Ureter (tissue), 1 donor: ENCODE measurements around the gene CFTR. TPM values are rescaled to one million over a fixed set of nuclear protein-coding genes. Genes with fewer than 3 reads are reported as not detected.
"Not testable (repeated sequence)": the region's sequence is repeated elsewhere in the genome, so short reads cannot be mapped to it uniquely, and the experiment has no call there.

Source experiments
- DNase-seq: peaks from one replicate; pipeline ENCODE4 v3.0.0-alpha.2; 2020; ENCODE audit warnings: low spot score
- total RNA-seq: library from RNA; stranded (reverse); gene quantifications from one replicate; pipeline ENCODE4 v1.2.4, GENCODE V29; 2023
- donor health status: DM: yes; HTN: yes; CAD: no.

The CFTR gene
- total RNA-seq, 1 donor from 2014 or later = 1.9 TPM

GRCh38 chr7:117495308-117495707 lies 15.5 kb downstream of the CFTR start:
- DNase-seq = no peak

- no peak for DNase-seq
Measured at GRCh38 chr7:117502331-117502730, 22.5 kb downstream of the CFTR start.

GRCh38 chr7:117505238-117505637 lies 25.4 kb downstream of the CFTR start:
- DNase-seq = no peak

GRCh38 chr7:117508676-117509075 lies 28.9 kb downstream of the CFTR start:
- DNase-seq = no peak

GRCh38 chr7:117517194-117517593 lies 37.4 kb downstream of the CFTR start:
- not testable (repeated sequence) for DNase-seq

- no peak for DNase-seq
Measured at GRCh38 chr7:117530390-117530789, 50.6 kb downstream of the CFTR start.

- no peak for DNase-seq
Measured at GRCh38 chr7:117531595-117532244, 51.9 kb downstream of the CFTR start.

- DNase-seq = no peak
Measured at GRCh38 chr7:117538053-117538452, 58.2 kb downstream of the CFTR start.

- no peak for DNase-seq
Measured at GRCh38 chr7:117544061-117544460, 64.2 kb downstream of the CFTR start.

GRCh38 chr7:117548035-117548434 lies 68.2 kb downstream of the CFTR start:
- DNase-seq = no peak

GRCh38 chr7:117550625-117551024 lies 70.8 kb downstream of the CFTR start:
- DNase-seq = no peak

GRCh38 chr7:117552660-117553059 lies 72.8 kb downstream of the CFTR start:
- no peak for DNase-seq

GRCh38 chr7:117555260-117555659 lies 75.4 kb downstream of the CFTR start:
- no peak for DNase-seq

GRCh38 chr7:117559391-117559790 lies 79.6 kb downstream of the CFTR start:
- DNase-seq = no peak

- DNase-seq = no peak
Measured at GRCh38 chr7:117560030-117560429, 80.2 kb downstream of the CFTR start.

- DNase-seq = no peak
Measured at GRCh38 chr7:117562759-117563158, 82.9 kb downstream of the CFTR start.

- DNase-seq = no peak
Measured at GRCh38 chr7:117564080-117564479, 84.3 kb downstream of the CFTR start.

- no peak for DNase-seq
Measured at GRCh38 chr7:117564627-117565026, 84.8 kb downstream of the CFTR start.

GRCh38 chr7:117565226-117565625 lies 85.4 kb downstream of the CFTR start:
- DNase-seq = no peak

- DNase-seq = no peak
Measured at GRCh38 chr7:117567781-117568180, 88.0 kb downstream of the CFTR start.

- no peak for DNase-seq
Measured at GRCh38 chr7:117572856-117573620, 93.2 kb downstream of the CFTR start.

GRCh38 chr7:117581424-117581823 lies 101.6 kb downstream of the CFTR start:
- no peak for DNase-seq

GRCh38 chr7:117582219-117582704 lies 102.4 kb downstream of the CFTR start:
- peak; percentile 51 for DNase-seq
